Astrocyte of the cerebellum (primary cell): ENCODE data around the gene ZNF32.
"Not testable (repeated sequence)": the region's sequence is repeated elsewhere in the genome, so short reads cannot be mapped to it uniquely, and the experiment has no call there.

Experiments
- DNase-seq: peaks from one replicate; pipeline ENCODE4 v3.0.0-alpha.2; 2011; ENCODE audit warnings: low read depth
- H3K4me3 ChIP-seq: 2 replicates; pipeline ENCODE4 v1.5.1; 2011; ENCODE audit warnings: mild to moderate bottlenecking, low read depth, low read length, moderate library complexity
- CTCF ChIP-seq: IDR thresholded peaks from 2 replicates; pipeline ENCODE4 v1.5.1; 2012; ENCODE audit warnings: low read length, low read depth, moderate library complexity, mild to moderate bottlenecking; ENCODE audit errors: missing control alignments
- in situ Hi-C: cut with HindIII; loops from 2 replicates; pipeline ENCODE4 v1.10.0; 2017; ENCODE audit warnings: low sequenced_read_pairs

ZNF32 gene

GRCh38 chr10:43648095-43648397 lies 635 bp downstream of the ZNF32 start:
- no peak for DNase-seq
- H3K4me3 ChIP-seq: peak overlapping the region; percentile 61
- in situ Hi-C loops: no loop called here
- TF ChIP-seq CTCF: no peak

DNA sequence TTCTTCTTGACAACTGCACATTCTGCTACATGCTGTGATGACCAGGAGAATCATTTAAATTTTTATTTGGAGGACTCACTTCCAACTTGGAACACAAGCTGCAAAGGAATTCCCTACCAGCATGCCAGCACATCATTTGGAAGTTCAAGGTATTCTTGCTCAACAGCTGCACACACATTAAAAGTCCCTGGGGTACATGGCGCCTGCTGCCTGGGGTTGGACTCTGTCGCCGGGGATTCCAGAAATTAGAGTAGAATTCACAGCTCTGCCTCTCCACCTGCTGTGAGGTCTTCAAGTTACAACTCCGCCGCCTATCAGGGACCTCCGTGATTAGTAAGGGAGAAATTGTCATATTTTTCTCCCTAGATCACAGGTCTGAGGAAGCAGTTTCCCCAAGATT lies 1.1 kb downstream of the ZNF32 start:
- TF ChIP-seq CTCF: no peak
- in situ Hi-C loops: no loop called here
- no peak overlapping the region for H3K4me3 ChIP-seq
- no peak for DNase-seq

DNA sequence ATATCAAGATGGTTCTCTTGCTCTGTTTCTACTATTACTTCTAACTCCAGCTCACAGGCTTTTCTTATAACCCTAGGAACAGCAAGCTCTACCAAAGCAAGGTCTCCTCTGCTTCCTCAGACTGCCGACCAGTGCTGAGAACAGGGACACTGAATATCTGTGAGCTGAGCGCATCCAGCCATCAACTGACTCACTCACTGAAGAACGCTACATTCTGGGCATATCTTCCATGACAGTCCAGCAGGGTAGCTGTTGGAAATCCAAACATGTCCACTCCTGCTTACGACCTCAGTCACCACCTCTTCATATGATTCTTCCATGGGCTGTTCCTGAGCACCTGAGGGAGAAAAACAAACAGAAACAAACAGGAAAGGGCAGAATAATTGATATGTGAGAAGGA lies 2.8 kb downstream of the ZNF32 start:
- DNase-seq: no peak
- no peak overlapping the region for H3K4me3 ChIP-seq
- in situ Hi-C loops: no loop called here
- no peak for TF ChIP-seq CTCF

DNA sequence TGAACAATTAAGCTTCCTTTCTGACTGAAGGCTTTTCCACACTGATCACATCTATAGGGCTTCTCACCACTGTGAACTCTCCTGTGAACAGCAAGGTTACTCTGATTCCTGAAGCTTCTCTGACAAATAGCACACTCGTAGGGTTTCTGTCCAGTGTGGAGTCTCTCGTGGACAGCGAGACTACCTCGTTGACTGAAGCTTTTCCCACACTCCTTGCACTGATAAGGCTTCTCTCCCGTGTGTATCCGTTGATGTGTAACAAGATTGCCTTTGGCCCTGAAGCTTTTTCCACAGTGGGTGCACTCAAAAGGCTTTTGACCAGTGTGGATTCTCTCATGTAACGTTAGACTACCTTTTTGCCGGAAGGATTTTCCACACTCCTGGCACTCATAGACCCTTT lies 4.4 kb downstream of the ZNF32 start:
- no peak overlapping the region for H3K4me3 ChIP-seq
- DNase-seq: no peak
- in situ Hi-C loops: no loop called here
- no peak for TF ChIP-seq CTCF

- DNase-seq: no peak
- no peak for TF ChIP-seq CTCF
- H3K4me3 ChIP-seq: no peak overlapping the region
- in situ Hi-C loops: no loop called here
Observed at GRCh38 chr10:43640603-43641002, 8.1 kb downstream of the ZNF32 start.

- DNase-seq, in situ Hi-C loops, H3K4me3 ChIP-seq: not testable (repeated sequence)
Observed at GRCh38 chr10:43635816-43636215, 12.9 kb downstream of the ZNF32 start.

- no peak overlapping the region for H3K4me3 ChIP-seq
- in situ Hi-C loops: no loop called here
- no peak for DNase-seq
- no peak for TF ChIP-seq CTCF
Observed at GRCh38 chr10:43628956-43629355, 19.7 kb downstream of the ZNF32 start.
